ENCODE results near the gene JAK1.

DNA sequence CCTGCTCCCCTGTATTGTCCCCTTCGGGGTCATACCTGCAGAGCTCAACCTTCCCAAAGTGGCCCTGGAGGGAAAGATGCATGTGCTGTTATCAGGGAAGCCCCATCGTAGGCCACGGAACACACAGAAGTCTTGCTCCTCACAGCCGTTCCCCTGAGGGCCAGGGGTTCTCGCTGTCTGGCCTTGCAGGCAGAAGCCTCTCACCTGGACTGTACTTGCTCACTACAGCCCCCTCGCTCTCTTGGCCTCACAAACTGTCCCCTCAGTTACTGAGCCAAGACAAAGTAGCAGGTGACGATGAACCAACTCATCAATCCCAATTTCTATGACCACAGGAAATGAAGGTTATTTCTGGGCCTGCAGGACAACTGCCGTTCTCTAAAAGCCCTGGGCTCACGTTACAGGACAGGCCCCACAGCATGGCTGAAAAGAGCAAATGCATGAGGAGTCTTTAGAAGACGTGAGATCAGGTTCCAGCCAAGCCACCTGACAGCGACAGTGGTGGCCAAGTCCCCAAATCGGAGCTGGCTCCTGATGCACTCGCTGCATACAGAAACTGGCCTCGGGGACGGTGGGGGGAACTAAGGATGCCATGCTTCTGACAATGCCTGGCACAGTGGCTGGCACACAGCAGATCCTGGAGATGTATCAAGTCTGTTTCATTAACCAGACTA lies 126.5 kb downstream of the JAK1 start:
- TF ChIP-seq, protein P1, sequence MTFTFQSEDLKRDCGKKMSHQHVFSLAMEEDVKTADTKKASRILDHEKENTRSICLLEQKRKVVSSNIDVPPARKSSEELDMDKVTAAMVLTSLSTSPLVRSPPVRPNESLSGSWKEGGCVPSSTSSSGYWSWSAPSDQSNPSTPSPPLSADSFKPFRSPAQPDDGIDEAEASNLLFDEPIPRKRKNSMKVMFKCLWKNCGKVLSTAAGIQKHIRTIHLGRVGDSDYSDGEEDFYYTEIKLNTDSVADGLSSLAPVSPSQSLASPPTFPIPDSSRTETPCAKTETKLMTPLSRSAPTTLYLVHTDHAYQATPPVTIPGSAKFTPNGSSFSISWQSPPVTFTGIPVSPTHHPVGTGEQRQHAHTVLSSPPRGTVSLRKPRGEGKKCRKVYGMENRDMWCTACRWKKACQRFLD (tag by site-specific recombination; IDR thresholded peaks at IDR 0.05): no peak
- no peak for TF ChIP-seq YY1 (tag by site-specific recombination; IDR thresholded peaks at IDR 0.05)
- TF ChIP-seq, protein P2, sequence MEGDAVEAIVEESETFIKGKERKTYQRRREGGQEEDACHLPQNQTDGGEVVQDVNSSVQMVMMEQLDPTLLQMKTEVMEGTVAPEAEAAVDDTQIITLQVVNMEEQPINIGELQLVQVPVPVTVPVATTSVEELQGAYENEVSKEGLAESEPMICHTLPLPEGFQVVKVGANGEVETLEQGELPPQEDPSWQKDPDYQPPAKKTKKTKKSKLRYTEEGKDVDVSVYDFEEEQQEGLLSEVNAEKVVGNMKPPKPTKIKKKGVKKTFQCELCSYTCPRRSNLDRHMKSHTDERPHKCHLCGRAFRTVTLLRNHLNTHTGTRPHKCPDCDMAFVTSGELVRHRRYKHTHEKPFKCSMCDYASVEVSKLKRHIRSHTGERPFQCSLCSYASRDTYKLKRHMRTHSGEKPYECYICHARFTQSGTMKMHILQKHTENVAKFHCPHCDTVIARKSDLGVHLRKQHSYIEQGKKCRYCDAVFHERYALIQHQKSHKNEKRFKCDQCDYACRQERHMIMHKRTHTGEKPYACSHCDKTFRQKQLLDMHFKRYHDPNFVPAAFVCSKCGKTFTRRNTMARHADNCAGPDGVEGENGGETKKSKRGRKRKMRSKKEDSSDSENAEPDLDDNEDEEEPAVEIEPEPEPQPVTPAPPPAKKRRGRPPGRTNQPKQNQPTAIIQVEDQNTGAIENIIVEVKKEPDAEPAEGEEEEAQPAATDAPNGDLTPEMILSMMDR (tag by site-specific recombination; IDR thresholded peaks at IDR 0.05): no peak
- TF ChIP-seq, protein P3, sequence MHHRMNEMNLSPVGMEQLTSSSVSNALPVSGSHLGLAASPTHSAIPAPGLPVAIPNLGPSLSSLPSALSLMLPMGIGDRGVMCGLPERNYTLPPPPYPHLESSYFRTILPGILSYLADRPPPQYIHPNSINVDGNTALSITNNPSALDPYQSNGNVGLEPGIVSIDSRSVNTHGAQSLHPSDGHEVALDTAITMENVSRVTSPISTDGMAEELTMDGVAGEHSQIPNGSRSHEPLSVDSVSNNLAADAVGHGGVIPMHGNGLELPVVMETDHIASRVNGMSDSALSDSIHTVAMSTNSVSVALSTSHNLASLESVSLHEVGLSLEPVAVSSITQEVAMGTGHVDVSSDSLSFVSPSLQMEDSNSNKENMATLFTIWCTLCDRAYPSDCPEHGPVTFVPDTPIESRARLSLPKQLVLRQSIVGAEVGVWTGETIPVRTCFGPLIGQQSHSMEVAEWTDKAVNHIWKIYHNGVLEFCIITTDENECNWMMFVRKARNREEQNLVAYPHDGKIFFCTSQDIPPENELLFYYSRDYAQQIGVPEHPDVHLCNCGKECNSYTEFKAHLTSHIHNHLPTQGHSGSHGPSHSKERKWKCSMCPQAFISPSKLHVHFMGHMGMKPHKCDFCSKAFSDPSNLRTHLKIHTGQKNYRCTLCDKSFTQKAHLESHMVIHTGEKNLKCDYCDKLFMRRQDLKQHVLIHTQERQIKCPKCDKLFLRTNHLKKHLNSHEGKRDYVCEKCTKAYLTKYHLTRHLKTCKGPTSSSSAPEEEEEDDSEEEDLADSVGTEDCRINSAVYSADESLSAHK (tag by site-specific recombination; IDR thresholded peaks at IDR 0.05): no peak
- no peak for TF ChIP-seq ZNF302 (tag by site-specific recombination; IDR thresholded peaks at IDR 0.05; ENCODE audit: low read depth)
- no peak for TF ChIP-seq ZNF175 (tag by site-specific recombination; IDR thresholded peaks at IDR 0.05)
- TF ChIP-seq, protein P4, sequence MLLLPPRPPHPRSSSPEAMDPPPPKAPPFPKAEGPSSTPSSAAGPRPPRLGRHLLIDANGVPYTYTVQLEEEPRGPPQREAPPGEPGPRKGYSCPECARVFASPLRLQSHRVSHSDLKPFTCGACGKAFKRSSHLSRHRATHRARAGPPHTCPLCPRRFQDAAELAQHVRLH (tag by site-specific recombination; IDR thresholded peaks at IDR 0.05): no peak
- TF ChIP-seq FEZF1 (tag by site-specific recombination; IDR thresholded peaks at IDR 0.05): no peak
- no peak for TF ChIP-seq ZNF223 (tag by site-specific recombination; IDR thresholded peaks at IDR 0.05)
- TF ChIP-seq RBAK (tag by site-specific recombination; IDR thresholded peaks at IDR 0.05): no peak
- no peak for TF ChIP-seq ZNF292 (tag by site-specific recombination; IDR thresholded peaks at IDR 0.05; ENCODE audit: borderline replicate concordance, low read depth)
- no peak for TF ChIP-seq ZNF600 (tag by site-specific recombination; IDR thresholded peaks at IDR 0.05)

Data from HEK293 (cell line).